KMS-11 (cell line): ENCODE results near the gene PLAGL2.

Experiments used
- H2AFZ ChIP-seq: fragments of 200-600 bp; sonication (generic); 2 replicates; pipeline ENCODE4 v1.6.1; 2016; ENCODE audit warnings: antibody characterized with exemption, mixed run types, low read depth
- H3K27ac ChIP-seq: fragments of 200-600 bp; sonication (generic); 2 replicates; pipeline ENCODE4 v1.6.1; 2016; ENCODE audit warnings: mild to moderate bottlenecking, mixed run types
- H3K27me3 ChIP-seq: fragments of 200-600 bp; sonication (generic); 2 replicates; pipeline ENCODE4 v1.6.1; 2017; ENCODE audit warnings: mild to moderate bottlenecking, low read depth, mixed run types, moderate library complexity; ENCODE audit not compliant: insufficient read depth
- H3K36me3 ChIP-seq: fragments of 200-600 bp; sonication (generic); 2 replicates; pipeline ENCODE4 v1.6.1; 2017; ENCODE audit warnings: mild to moderate bottlenecking, mixed run types; ENCODE audit not compliant: insufficient read depth
- H3K4me1 ChIP-seq: fragments of 200-600 bp; sonication (generic); 2 replicates; pipeline ENCODE4 v1.6.1; 2016; ENCODE audit warnings: mild to moderate bottlenecking, low read depth, mixed run types; ENCODE audit not compliant: poor library complexity, severe bottlenecking
- H3K4me2 ChIP-seq: fragments of 200-600 bp; sonication (generic); 2 replicates; pipeline ENCODE4 v1.7.0; 2016; ENCODE audit warnings: mild to moderate bottlenecking, mixed run types
- H3K4me3 ChIP-seq: fragments of 200-600 bp; sonication (generic); IDR thresholded peaks from 2 replicates; pipeline ENCODE4 v1.6.1; 2017; ENCODE audit warnings: low read depth, low read length, mixed read lengths; ENCODE audit not compliant: insufficient read depth
- H3K79me2 ChIP-seq: fragments of 200-600 bp; sonication (generic); 2 replicates; pipeline ENCODE4 v1.6.1; 2016; ENCODE audit warnings: low read depth, mixed run types; ENCODE audit not compliant: insufficient read depth
- H3K9ac ChIP-seq: fragments of 200-600 bp; sonication (generic); 2 replicates; pipeline ENCODE4 v1.6.1; 2016; ENCODE audit warnings: mild to moderate bottlenecking, mixed run types
- H4K20me1 ChIP-seq: fragments of 200-600 bp; sonication (generic); 2 replicates; pipeline ENCODE4 v1.6.1; 2016; ENCODE audit warnings: mild to moderate bottlenecking, mixed run types; ENCODE audit not compliant: insufficient read depth
- CTCF ChIP-seq: fragments of 200-600 bp; sonication (generic); conservative IDR thresholded peaks from 2 replicates; pipeline ENCODE4 v1.6.1; 2017; ENCODE audit warnings: low read depth, mild to moderate bottlenecking, antibody characterized with exemption, low read length, moderate library complexity, mixed read lengths

Gene PLAGL2

GRCh38 chr20:32215147-32215546 is 7.6 kb upstream of the PLAGL2 start:
- peaks cover 5% of the 10 kb centered on the region; the same call in 1 of the 2 replicates for H3K36me3 ChIP-seq

GRCh38 chr20:32213870-32214269 is 6.3 kb upstream of the PLAGL2 start:
- H3K4me2 ChIP-seq = no peak overlapping the region
- no peak overlapping the region for H3K4me3 ChIP-seq
- H3K4me1 ChIP-seq = peaks cover 7% of the 10 kb centered on the region
- peaks cover 11% of the 10 kb centered on the region; the same call in 1 of the 2 replicates for H3K79me2 ChIP-seq
- no peaks in the 10 kb centered on the region; the same call in 1 of the 2 replicates for H3K36me3 ChIP-seq
- no peaks in the 10 kb centered on the region for H4K20me1 ChIP-seq
- no peaks in the 10 kb centered on the region for H3K27me3 ChIP-seq
- no peak overlapping the region for H3K9ac ChIP-seq
- no peak overlapping the region for H3K27ac ChIP-seq
- no peak overlapping the region for H2AFZ ChIP-seq
- TF ChIP-seq CTCF = no peak

More at GRCh38 chr20:32215147-32215546, 7.6 kb upstream of the PLAGL2 start:
- H3K4me3 ChIP-seq = no peak overlapping the region
- no peak overlapping the region for H3K4me2 ChIP-seq
- no peaks in the 10 kb centered on the region for H3K4me1 ChIP-seq
- no peak overlapping the region for H2AFZ ChIP-seq
- no peak overlapping the region for H3K9ac ChIP-seq
- no peaks in the 10 kb centered on the region for H3K79me2 ChIP-seq
- no peak for TF ChIP-seq CTCF
- H3K27ac ChIP-seq = no peak overlapping the region
- no peaks in the 10 kb centered on the region for H3K27me3 ChIP-seq
- H4K20me1 ChIP-seq = no peaks in the 10 kb centered on the region

- Histone ChIP-seq H3K27me3 (no peaks in the 10 kb centered on the region), H4K20me1 (no peaks in the 10 kb centered on the region), H3K79me2 (peaks cover 47% of the 10 kb centered on the region), H3K9ac (no peak overlapping the region), H3K4me1 (peaks cover 28% of the 10 kb centered on the region), H3K27ac (no peak overlapping the region), H3K4me3 (no peak overlapping the region), H3K4me2 (no peak overlapping the region), H2AFZ (no peak overlapping the region), H3K36me3 (no peaks in the 10 kb centered on the region)
- no peak for TF ChIP-seq CTCF
Observed at GRCh38 chr20:32209850-32210605, 2.5 kb upstream of the PLAGL2 start.

- Histone ChIP-seq H3K4me1 (peaks cover 42% of the 10 kb centered on the region), H3K79me2 (peaks cover 61% of the 10 kb centered on the region), H3K36me3 (no peaks in the 10 kb centered on the region), H3K27ac (peak overlapping the region; percentile 54; the same call in 1 of the 2 replicates), H3K27me3 (no peaks in the 10 kb centered on the region), H3K4me3 (no peak overlapping the region), H3K4me2 (peak overlapping the region; percentile 97), H3K9ac (peak overlapping the region; percentile 95; the same call in 1 of the 2 replicates), H4K20me1 (no peaks in the 10 kb centered on the region), H2AFZ (peak overlapping the region; percentile 84; the same call in 1 of the 2 replicates)
- no peak for TF ChIP-seq CTCF
Observed at GRCh38 chr20:32208499-32209154, 1.1 kb upstream of the PLAGL2 start.
